ENCODE data around the gene WDR83. TPM values are rescaled to one million over a fixed set of nuclear protein-coding genes. Genes with fewer than 3 reads are reported as not detected.

Gene WDR83
- total and polyA plus RNA-seq, 4 donors: 7.9 to 15.8 (median 11.8) TPM

DNA sequence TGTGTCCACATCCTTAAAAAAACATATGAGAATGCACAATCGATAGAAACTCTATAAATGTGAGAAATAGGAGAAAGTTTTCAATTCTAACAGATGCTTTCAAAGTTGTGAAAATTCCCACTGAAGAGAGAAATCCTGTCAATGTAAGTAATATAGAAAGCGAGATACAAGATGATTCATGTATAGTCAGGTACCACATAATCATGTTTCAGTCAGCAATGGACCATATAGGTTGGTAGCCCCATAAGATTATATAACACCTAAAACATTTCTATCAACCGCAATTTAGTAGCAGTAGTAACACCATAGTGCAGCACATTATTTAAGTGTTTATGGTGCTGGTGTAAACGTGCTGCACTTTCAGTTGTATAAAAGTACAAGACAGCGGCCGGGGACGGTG, 37.4 kb upstream of the WDR83 start:
- H3K27me3 ChIP-seq (ENCODE audit: control insufficient read depth in 3 of 3, insufficient read depth in 3 of 3, low read length in 2 of 3): no peaks in the 10 kb centered on the region
- 98% methylated on average over 7 of the region's 7 CpGs for WGBS, 2 donors
- H3K4me1 ChIP-seq (ENCODE audit: control insufficient read depth in 5 of 5, insufficient read depth in 5 of 5, low read length in 5 of 5): no peaks in the 10 kb centered on the region
- no peak overlapping the region for H3K27ac ChIP-seq (ENCODE audit: low read depth in 1 of 2, low read length in 1 of 2)
- no peak overlapping the region for H3K4me3 ChIP-seq
- H3K36me3 ChIP-seq (ENCODE audit: control insufficient read depth in 4 of 4, insufficient read depth in 4 of 4, low read length in 4 of 4): peaks cover 27 to 51% (median 34%) of the 10 kb centered on the region in 4 donors
- DNase-seq (no peak), ATAC-seq (ENCODE audit: insufficient read depth, low FRiP score) (no peak)
- TF ChIP-seq, protein P1, sequence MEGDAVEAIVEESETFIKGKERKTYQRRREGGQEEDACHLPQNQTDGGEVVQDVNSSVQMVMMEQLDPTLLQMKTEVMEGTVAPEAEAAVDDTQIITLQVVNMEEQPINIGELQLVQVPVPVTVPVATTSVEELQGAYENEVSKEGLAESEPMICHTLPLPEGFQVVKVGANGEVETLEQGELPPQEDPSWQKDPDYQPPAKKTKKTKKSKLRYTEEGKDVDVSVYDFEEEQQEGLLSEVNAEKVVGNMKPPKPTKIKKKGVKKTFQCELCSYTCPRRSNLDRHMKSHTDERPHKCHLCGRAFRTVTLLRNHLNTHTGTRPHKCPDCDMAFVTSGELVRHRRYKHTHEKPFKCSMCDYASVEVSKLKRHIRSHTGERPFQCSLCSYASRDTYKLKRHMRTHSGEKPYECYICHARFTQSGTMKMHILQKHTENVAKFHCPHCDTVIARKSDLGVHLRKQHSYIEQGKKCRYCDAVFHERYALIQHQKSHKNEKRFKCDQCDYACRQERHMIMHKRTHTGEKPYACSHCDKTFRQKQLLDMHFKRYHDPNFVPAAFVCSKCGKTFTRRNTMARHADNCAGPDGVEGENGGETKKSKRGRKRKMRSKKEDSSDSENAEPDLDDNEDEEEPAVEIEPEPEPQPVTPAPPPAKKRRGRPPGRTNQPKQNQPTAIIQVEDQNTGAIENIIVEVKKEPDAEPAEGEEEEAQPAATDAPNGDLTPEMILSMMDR (IDR thresholded peaks at IDR 0.05; ENCODE audit: control extremely low read depth, extremely low read depth): no peak
- H3K9ac ChIP-seq (ENCODE audit: insufficient read depth in 1 of 2, low read length in 2 of 2): no peak overlapping the region
- peaks cover 3 to 20% (median 12%) of the 10 kb centered on the region in 4 donors for H3K9me3 ChIP-seq (ENCODE audit: control insufficient read depth in 4 of 4, insufficient read depth in 3 of 4, low read length in 3 of 4)

DNA sequence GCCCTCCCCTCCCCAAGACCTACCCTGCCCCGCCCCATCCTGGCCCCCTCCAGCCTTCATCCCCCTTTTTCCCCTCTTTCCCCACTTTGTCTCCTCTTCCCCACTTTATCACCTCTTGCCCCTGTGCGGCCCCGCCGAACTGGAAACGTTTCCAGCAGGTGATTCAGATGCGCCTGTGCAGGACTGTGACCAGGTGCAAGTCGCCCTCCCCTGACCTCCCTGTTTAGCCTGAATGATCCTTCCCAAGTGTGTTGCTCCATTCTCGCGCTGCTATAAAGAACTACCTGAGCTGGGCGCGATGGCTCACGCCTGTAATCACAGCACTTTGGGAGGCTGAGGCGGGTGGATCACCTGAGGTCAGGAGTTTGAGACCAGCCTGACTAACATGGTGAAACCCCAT, 30.0 kb upstream of the WDR83 start:
- Histone ChIP-seq H3K27ac (ENCODE audit: low read depth in 1 of 2, low read length in 1 of 2) (no peak overlapping the region), H3K27me3 (ENCODE audit: control insufficient read depth in 3 of 3, insufficient read depth in 3 of 3, low read length in 2 of 3) (no peaks in the 10 kb centered on the region), H3K4me3 (no peak overlapping the region), H3K9ac (ENCODE audit: insufficient read depth in 1 of 2, low read length in 2 of 2) (no peak overlapping the region), H3K4me1 (ENCODE audit: control insufficient read depth in 5 of 5, insufficient read depth in 5 of 5, low read length in 5 of 5) (peaks cover 0 to 7% (median 0%) of the 10 kb centered on the region in 5 donors), H3K36me3 (ENCODE audit: control insufficient read depth in 4 of 4, insufficient read depth in 4 of 4, low read length in 4 of 4) (peaks cover 0 to 4% (median 2%) of the 10 kb centered on the region in 4 donors), H3K9me3 (ENCODE audit: control insufficient read depth in 4 of 4, insufficient read depth in 3 of 4, low read length in 3 of 4) (no peaks in the 10 kb centered on the region)
- TF ChIP-seq, protein P1 (IDR thresholded peaks at IDR 0.05; ENCODE audit: control extremely low read depth, extremely low read depth): no peak
- ATAC-seq (ENCODE audit: insufficient read depth, low FRiP score) (no peak), DNase-seq (no peak)
- WGBS, 2 donors: 86 to 91% methylated on average over 13 of the region's 13 CpGs

DNA sequence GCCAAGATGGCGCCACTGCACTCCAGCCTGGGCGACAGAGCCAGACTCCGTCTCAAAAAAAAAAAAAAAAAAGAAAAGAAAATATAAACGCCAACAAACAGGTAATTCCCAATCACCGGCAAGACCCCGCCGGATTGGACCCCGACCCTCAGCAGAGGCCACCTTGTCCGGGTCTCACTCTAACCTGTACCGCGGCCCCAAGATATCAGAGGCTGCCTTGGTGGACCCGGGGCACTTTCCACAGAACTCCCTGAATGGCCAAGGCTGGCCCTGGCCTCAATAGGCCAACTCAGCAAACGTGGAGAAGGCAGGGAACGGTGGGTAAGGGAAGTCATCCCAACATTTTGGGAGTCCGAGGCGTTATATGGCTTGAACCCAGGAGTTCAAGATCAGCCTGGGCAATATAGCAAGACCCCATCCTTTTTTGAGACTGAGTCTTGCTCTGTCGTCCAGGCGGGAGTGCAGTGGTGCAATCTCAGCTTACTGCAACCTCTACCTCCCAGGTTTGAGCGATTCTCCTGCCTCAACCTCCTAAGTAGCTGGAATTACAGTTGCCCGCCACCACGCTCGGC, 27.9 kb upstream of the WDR83 start:
- DNase-seq (no peak), ATAC-seq (ENCODE audit: insufficient read depth, low FRiP score) (no peak)
- TF ChIP-seq, protein P1 (IDR thresholded peaks at IDR 0.05; ENCODE audit: control extremely low read depth, extremely low read depth): no peak
- Histone ChIP-seq H3K27me3 (ENCODE audit: control insufficient read depth in 3 of 3, insufficient read depth in 3 of 3, low read length in 2 of 3) (no peaks in the 10 kb centered on the region), H3K36me3 (ENCODE audit: control insufficient read depth in 4 of 4, insufficient read depth in 4 of 4, low read length in 4 of 4) (no peaks in the 10 kb centered on the region), H3K27ac (ENCODE audit: low read depth in 1 of 2, low read length in 1 of 2) (no peak overlapping the region), H3K9me3 (ENCODE audit: control insufficient read depth in 4 of 4, insufficient read depth in 3 of 4, low read length in 3 of 4) (no peaks in the 10 kb centered on the region), H3K4me1 (ENCODE audit: control insufficient read depth in 5 of 5, insufficient read depth in 5 of 5, low read length in 5 of 5) (peaks cover 0 to 7% (median 0%) of the 10 kb centered on the region in 5 donors), H3K9ac (ENCODE audit: insufficient read depth in 1 of 2, low read length in 2 of 2) (no peak overlapping the region), H3K4me3 (no peak overlapping the region)
- 96% methylated on average over 20 to 22 of the region's 22 CpGs for WGBS, 2 donors
